ENCODE measurements around the gene NAA25. TPM values are rescaled to one million over a fixed set of nuclear protein-coding genes. Genes with fewer than 3 reads are reported as not detected.

The NAA25 gene
- total RNA-seq, 1 donor from 2014 or later: 35.9 TPM

- TF ChIP-seq, protein P1, sequence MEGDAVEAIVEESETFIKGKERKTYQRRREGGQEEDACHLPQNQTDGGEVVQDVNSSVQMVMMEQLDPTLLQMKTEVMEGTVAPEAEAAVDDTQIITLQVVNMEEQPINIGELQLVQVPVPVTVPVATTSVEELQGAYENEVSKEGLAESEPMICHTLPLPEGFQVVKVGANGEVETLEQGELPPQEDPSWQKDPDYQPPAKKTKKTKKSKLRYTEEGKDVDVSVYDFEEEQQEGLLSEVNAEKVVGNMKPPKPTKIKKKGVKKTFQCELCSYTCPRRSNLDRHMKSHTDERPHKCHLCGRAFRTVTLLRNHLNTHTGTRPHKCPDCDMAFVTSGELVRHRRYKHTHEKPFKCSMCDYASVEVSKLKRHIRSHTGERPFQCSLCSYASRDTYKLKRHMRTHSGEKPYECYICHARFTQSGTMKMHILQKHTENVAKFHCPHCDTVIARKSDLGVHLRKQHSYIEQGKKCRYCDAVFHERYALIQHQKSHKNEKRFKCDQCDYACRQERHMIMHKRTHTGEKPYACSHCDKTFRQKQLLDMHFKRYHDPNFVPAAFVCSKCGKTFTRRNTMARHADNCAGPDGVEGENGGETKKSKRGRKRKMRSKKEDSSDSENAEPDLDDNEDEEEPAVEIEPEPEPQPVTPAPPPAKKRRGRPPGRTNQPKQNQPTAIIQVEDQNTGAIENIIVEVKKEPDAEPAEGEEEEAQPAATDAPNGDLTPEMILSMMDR (conservative IDR thresholded peaks at IDR 0.05): no peak
- peak overlapping the region; percentile 15 for H3K4me3 Mint-ChIP-seq
- H3K27ac Mint-ChIP-seq (ENCODE audit: unreplicated experiment): no peak overlapping the region
- no peaks in the 10 kb centered on the region for H3K36me3 Mint-ChIP-seq (ENCODE audit: low read depth)
- DNase-seq (ENCODE audit: low read depth, low spot score): no peak
- H3K9me3 Mint-ChIP-seq: no peaks in the 10 kb centered on the region
- no peaks in the 10 kb centered on the region for H3K27me3 Mint-ChIP-seq (ENCODE audit: low read depth)
- peaks cover 19% of the 10 kb centered on the region for H3K4me1 Mint-ChIP-seq
These were observed 14.5 kb upstream of the NAA25 start for GRCh38 chr12:112122823-112123690.

DNA sequence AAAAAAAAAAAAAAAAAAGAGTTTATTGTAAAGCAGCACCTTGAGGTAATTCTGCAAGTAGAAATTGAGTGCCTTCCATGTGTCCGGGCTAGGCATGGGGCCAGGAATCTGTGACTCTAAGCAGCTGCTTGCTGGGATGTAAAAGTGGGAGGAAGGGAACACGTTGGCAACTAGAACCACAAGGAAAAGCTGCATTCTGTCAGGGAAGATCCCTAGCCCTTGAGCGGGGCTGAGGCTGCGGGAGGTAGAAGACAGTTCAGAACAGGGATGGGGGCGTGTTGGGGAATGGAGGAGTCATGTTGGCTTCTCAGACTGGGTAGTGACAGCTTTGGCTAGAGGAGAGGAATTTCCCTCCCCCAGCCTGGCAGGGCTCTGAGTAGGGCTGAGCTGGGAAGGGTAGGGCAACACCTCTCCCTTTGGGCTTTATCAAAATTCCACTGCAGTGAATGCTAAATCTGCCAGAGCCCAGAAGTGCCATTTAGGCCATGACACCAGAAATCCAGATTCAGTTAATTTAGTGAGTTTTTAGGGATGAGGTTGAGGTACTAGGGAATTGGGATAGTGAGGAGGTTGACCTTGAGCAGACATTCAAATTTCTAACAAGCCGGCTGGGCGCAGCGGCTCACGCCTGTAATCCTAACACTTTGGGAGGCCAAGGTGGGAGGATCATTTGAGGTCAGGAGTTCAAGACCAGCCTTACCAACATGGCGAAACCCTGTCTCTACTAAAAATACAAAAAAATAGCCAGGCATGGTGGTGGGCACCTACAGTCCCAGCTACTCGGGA lies 13.4 kb upstream of the NAA25 start:
- no peaks in the 10 kb centered on the region for H3K9me3 Mint-ChIP-seq
- peaks cover 18% of the 10 kb centered on the region for H3K4me1 Mint-ChIP-seq
- TF ChIP-seq, protein P1 (conservative IDR thresholded peaks at IDR 0.05): no peak
- H3K27me3 Mint-ChIP-seq (ENCODE audit: low read depth): no peaks in the 10 kb centered on the region
- DNase-seq (ENCODE audit: low read depth, low spot score): no peak
- H3K36me3 Mint-ChIP-seq (ENCODE audit: low read depth): no peaks in the 10 kb centered on the region
- H3K4me3 Mint-ChIP-seq: no peak overlapping the region
- H3K27ac Mint-ChIP-seq (ENCODE audit: unreplicated experiment): no peak overlapping the region

GRCh38 chr12:112117685-112118084 lies 9.1 kb upstream of the NAA25 start:
- TF ChIP-seq, protein P1 (conservative IDR thresholded peaks at IDR 0.05): no peak
- Mint-ChIP-seq H3K9me3 (no peaks in the 10 kb centered on the region), H3K4me3 (no peak overlapping the region), H3K36me3 (ENCODE audit: low read depth) (no peaks in the 10 kb centered on the region), H3K27ac (ENCODE audit: unreplicated experiment) (no peak overlapping the region), H3K4me1 (peaks cover 11% of the 10 kb centered on the region), H3K27me3 (ENCODE audit: low read depth) (no peaks in the 10 kb centered on the region)
- no peak for DNase-seq (ENCODE audit: low read depth, low spot score)

DNA sequence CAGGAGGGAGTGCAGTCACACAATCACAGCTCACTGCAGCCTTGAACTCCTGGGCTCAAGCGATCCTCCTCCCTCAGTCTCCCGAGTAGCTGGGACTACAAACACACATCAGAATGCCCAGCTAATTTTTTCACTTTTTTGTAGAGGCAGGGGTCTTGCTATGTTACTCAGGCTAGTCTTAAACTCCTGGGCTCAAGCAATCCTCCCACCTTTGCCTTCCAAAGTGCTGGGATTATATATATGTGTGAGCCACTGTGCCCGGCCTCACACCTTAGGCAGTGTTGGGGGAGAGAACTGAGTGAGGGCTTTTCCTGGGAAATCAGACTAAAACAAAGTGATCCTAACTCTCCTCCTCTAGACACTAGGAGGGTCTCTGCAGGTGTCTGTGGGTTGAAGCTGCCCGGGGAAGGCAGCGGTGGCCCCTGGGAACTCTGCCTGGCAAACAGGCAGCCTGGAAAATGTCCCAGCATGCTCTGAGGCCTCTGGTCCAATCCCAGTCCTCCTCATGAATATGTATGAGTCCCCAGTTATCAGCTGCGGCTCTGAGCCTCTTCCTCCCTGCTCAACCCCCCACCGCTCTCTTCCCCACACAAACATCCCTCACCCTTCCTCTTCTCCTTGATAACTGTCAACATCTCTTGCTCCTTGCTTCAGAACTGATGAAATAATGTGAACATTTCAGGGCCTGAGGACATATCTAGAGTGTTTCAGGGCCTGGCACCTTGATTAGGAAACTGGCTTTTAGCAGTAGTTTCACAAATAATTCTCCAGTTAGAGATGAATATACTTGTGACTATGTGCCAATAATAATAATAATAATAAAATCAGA lies 7.9 kb upstream of the NAA25 start:
- peak overlapping the region; percentile 86 for H3K4me3 Mint-ChIP-seq

More for the DNA sequence above, 7.9 kb upstream of the NAA25 start:
- H3K36me3 Mint-ChIP-seq (ENCODE audit: low read depth): no peaks in the 10 kb centered on the region
- peaks cover 16% of the 10 kb centered on the region for H3K4me1 Mint-ChIP-seq
- H3K27me3 Mint-ChIP-seq (ENCODE audit: low read depth): no peaks in the 10 kb centered on the region
- peak overlapping the region; percentile 91 for H3K27ac Mint-ChIP-seq (ENCODE audit: unreplicated experiment)
- TF ChIP-seq, protein P1 (conservative IDR thresholded peaks at IDR 0.05): no peak
- DNase-seq (ENCODE audit: low read depth, low spot score): peak; percentile 59
- H3K9me3 Mint-ChIP-seq: no peaks in the 10 kb centered on the region

Measured in neural crest cell (in vitro differentiated cells).